Brain microvascular endothelial cell (primary cell): ENCODE results near the gene LIME1.

ENCODE experiments used
- DNase-seq: peaks from one replicate; pipeline ENCODE4 v3.0.0-alpha.2; 2020
- H3K27ac ChIP-seq: fragments of 250-450 bp; sonication (Bioruptor Pico); 2 replicates; pipeline ENCODE4 v1.5.1; 2020; ENCODE audit warnings: mild to moderate bottlenecking, moderate library complexity
- H3K27me3 ChIP-seq: fragments of 250-450 bp; sonication (Bioruptor Pico); replicated peaks from 2 replicates; pipeline ENCODE4 v1.5.1; 2020; ENCODE audit warnings: mild to moderate bottlenecking
- H3K36me3 ChIP-seq: fragments of 250-450 bp; sonication (Bioruptor Pico); replicated peaks from 2 replicates; pipeline ENCODE4 v1.5.1; 2020; ENCODE audit warnings: mild to moderate bottlenecking
- H3K4me3 ChIP-seq: 2 replicates; pipeline ENCODE4 v1.5.1; 2011; ENCODE audit warnings: low read depth, mild to moderate bottlenecking, control low read depth, low read length, moderate library complexity
- in situ Hi-C: cut with HindIII; loops from 2 replicates; pipeline ENCODE4 v1.10.0; 2017; ENCODE audit warnings: low sequenced_read_pairs, low pct_ligation_motif_present
- TF ChIP-seq, protein P1 (sequence below): IDR thresholded peaks from 2 replicates; pipeline ENCODE4 v1.5.1; 2011; ENCODE audit warnings: low read depth, mild to moderate bottlenecking, moderate library complexity, low read length, control low read depth, inconsistent platforms; ENCODE audit errors: missing control alignments

Gene LIME1

DNA sequence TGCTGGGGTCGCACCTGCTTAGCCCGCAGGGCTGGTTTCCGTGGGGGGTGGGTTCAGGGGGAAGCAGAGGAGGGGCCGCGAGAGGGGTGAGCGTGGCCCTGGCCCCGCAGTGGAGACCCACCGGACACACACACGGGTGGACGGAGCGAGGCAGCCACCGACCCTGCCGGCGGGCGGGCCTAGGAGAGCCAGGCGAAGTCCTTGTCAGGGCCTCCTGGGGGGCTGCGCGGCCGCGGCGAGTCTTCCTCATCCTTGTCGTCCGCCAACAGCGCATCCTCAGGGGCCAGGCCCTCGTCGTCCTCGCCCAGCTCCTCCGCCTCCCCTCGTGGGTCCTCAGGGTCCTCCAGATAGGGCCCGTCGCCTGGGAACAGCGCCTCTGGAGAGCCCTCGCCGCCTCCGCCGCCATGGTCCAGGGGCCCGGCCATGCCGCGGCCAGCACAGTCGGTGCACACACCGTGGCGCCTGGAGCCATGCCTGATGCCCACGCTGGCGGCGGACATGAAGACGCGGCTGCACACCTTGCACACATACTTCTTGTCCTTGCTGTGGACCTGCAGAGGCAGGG lies 10.4 kb downstream of the LIME1 start:
- Histone ChIP-seq H3K4me3 (no peak overlapping the region), H3K27ac (no peak overlapping the region), H3K36me3 (peaks cover 8% of the 10 kb centered on the region), H3K27me3 (no peaks in the 10 kb centered on the region)
- TF ChIP-seq, protein P1, sequence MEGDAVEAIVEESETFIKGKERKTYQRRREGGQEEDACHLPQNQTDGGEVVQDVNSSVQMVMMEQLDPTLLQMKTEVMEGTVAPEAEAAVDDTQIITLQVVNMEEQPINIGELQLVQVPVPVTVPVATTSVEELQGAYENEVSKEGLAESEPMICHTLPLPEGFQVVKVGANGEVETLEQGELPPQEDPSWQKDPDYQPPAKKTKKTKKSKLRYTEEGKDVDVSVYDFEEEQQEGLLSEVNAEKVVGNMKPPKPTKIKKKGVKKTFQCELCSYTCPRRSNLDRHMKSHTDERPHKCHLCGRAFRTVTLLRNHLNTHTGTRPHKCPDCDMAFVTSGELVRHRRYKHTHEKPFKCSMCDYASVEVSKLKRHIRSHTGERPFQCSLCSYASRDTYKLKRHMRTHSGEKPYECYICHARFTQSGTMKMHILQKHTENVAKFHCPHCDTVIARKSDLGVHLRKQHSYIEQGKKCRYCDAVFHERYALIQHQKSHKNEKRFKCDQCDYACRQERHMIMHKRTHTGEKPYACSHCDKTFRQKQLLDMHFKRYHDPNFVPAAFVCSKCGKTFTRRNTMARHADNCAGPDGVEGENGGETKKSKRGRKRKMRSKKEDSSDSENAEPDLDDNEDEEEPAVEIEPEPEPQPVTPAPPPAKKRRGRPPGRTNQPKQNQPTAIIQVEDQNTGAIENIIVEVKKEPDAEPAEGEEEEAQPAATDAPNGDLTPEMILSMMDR: no peak
- in situ Hi-C loops: no loop called here
- DNase-seq: no peak

DNA sequence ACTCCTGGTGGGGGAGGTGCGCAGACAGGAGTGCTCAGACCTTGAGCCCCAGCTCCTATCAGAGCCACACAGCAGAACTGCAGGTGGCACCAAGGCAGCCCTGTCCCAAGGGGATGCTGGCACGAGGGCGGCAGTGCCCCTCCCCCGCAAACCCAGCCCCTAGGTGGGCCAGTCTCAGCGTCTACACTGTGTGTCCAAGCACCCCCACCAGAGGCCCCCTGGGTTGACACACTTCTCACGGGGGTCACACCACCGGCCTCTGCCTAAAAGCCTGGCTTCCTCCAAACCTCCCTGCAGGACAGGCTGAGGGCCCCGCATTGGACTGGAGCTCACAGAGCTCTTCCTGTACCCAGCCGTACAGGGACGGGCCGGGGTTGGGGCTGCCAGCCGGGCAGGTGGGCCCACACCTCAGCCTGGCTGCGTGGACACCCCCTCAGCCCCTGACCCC lies 11.2 kb downstream of the LIME1 start:
- peaks cover 1% of the 10 kb centered on the region for H3K36me3 ChIP-seq
- DNase-seq: no peak
- TF ChIP-seq, protein P1: no peak
- no peaks in the 10 kb centered on the region for H3K27me3 ChIP-seq
- H3K4me3 ChIP-seq: no peak overlapping the region
- in situ Hi-C loops: no loop called here
- H3K27ac ChIP-seq: no peak overlapping the region

DNA sequence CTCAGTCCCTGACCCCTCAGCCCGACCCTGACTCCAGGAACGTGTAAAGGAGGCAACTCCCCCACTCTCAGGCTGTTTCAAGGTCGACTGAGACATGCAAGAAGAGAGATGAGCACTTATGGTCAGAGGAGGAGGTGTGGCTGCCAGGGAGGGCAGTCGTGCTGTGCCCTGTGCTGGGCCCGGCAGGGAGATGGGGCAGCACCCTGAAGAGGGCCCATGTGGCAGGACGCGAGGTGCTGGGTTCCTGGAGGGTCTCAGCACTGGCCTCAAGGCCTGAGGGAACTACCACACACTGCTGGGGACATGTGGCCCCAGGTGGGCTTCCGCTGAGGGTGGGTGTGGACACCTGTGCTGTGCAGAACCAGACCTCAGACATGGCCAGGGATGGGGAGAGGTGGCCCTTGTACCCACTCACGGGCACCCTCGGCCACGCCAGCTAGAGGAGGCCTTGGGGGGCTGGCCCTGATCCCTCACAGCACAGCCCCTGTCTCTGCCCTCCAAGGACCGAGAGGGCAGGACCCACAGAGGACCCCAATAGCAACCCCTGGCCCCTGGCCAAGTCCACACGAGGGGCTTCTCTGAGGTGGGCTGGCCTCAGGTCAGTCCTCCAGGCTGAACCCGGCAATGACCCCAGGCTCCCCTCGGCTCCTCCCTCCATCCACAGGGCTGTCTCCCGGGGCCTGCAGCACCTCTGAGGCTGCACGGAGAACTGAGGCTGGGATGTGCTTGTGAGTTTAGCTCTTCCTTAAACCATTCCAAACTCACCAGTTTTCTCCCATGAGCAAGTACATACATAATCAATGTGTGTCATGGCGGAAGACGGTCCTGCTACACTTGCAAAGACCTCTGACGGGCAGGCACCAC lies 11.8 kb downstream of the LIME1 start:
- no peaks in the 10 kb centered on the region for H3K36me3 ChIP-seq
- no peaks in the 10 kb centered on the region for H3K27me3 ChIP-seq
- in situ Hi-C loops: no loop called here
- H3K27ac ChIP-seq: no peak overlapping the region
- TF ChIP-seq, protein P1: no peak
- no peak for DNase-seq
- H3K4me3 ChIP-seq: no peak overlapping the region

DNA sequence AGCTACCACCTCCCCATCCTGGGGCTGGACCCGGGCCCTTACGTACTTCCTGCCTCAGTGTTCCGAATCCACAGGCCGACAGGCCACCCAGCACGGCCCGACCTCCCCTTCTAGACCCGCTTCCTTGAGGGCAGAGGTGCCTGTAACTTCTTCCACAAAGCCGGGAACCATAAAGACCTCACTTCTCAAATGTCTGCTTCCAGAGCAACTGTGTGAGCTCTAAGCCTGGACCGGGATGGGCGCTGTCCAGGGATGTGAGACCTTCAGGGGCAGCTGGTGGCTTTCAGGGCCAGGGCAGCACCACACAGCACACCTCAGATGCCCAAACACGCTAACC lies 12.4 kb downstream of the LIME1 start:
- in situ Hi-C loops: no loop called here
- Histone ChIP-seq H3K27me3 (no peaks in the 10 kb centered on the region), H3K36me3 (no peaks in the 10 kb centered on the region), H3K27ac (no peak overlapping the region), H3K4me3 (no peak overlapping the region)
- DNase-seq: no peak
- TF ChIP-seq, protein P1: no peak

DNA sequence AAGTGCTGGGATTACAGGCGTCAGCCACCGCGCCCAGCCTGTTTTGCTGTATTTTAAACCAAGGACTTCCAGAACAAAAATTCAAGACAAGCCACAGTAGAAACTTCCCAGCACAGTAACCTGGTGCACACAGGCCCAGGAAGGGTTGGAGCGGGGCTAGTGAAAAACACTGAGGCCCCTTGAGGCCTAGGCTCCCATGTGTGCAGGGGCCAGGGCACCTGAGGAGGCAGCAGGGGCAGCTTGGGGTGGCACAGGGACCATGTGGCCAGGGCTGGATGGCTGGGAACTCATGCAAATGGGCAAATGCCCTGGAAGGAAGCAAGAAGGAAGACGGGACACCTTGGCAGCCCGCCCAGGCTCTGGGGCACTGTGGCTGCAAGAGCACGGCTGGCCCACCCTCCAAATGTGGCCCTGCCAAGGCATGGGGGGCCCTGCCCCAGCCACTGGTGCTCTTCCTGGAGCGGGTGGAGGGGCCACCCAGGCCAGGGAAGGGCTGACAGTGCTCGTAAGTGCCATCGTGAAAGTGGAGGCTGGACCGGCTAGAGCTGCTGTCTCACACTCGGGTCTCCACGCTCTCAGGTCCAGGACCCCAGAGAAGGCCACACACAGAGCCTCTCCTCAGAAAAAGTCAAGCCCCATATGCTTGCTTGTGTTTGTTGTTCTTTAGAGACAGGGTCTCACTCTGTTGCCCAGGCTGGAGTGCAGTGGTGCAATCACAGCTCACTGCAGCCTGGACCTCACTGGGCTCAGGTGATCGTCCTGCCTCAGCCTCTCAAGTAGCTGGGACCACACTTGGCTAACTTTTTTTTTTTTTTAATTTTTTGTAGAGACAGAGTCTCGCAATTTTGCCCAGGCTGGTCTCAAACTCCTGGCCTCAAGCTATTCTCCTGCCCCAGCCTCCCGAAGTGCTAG lies 13.4 kb downstream of the LIME1 start:
- DNase-seq: no peak
- TF ChIP-seq, protein P1: no peak
- Histone ChIP-seq H3K4me3 (no peak overlapping the region), H3K27ac (no peak overlapping the region), H3K27me3 (no peaks in the 10 kb centered on the region), H3K36me3 (no peaks in the 10 kb centered on the region)
- in situ Hi-C loops: no loop called here
